HepG2 (cell line): ENCODE data around the gene WDR6. TPM values are rescaled to one million over a fixed set of nuclear protein-coding genes. Genes with fewer than 3 reads are reported as not detected.

Experiments
- AHDC1 ChIP-seq: sonication (generic); formaldehyde crosslinking; IDR thresholded peaks from 2 replicates; pipeline ENCODE4 v1.5.1; 2020; ENCODE audit warnings: mild to moderate bottlenecking, missing genetic modification reagents, borderline replicate concordance
- BRF2 ChIP-seq: sonication (generic); formaldehyde crosslinking; IDR thresholded peaks from 2 replicates; pipeline ENCODE4 v1.8.1; 2022; ENCODE audit warnings: mild to moderate bottlenecking, missing genetic modification reagents
- GATA4 ChIP-seq: sonication (generic); IDR thresholded peaks from 2 replicates; pipeline ENCODE4 v1.6.1; 2016; ENCODE audit warnings: antibody characterized with exemption, low read depth, borderline replicate concordance
- HNF4A ChIP-seq: sonication (generic); formaldehyde crosslinking; IDR thresholded peaks from 2 replicates; pipeline ENCODE4 v1.4.0; 2020; ENCODE audit warnings: missing genetic modification reagents
- IRF2 ChIP-seq: IDR thresholded peaks from 2 replicates; pipeline ENCODE4 v1.6.1; 2018; ENCODE audit warnings: missing genetic modification reagents, missing compliant biosample characterization
- NONO ChIP-seq, 2 experiments: fragments of 450-650 bp in 1 of 2; sonication (generic) in 1 of 2; formaldehyde crosslinking in 1 of 2; IDR thresholded peaks in 1 of 2; conservative IDR thresholded peaks in 1 of 2; 2 replicates each; pipeline versions ENCODE4 v1.6.1 to v1.8.0; 2017 to 2022; ENCODE audit warnings: mild to moderate bottlenecking in 1 of 2, missing genetic modification reagents in 1 of 2, moderate library complexity in 1 of 2
- PITX1 ChIP-seq: sonication (generic); formaldehyde crosslinking; IDR thresholded peaks from 2 replicates; pipeline ENCODE4 v1.5.1; 2020; ENCODE audit warnings: mild to moderate bottlenecking, missing genetic modification reagents
- XRCC5 ChIP-seq: fragments of 200-400 bp; formaldehyde crosslinking; optimal IDR thresholded peaks from 2 replicates; pipeline ENCODE3; 2017; ENCODE audit warnings: mild to moderate bottlenecking, low read length
- ZNF136 ChIP-seq: sonication (generic); formaldehyde crosslinking; IDR thresholded peaks from 2 replicates; pipeline ENCODE4 v1.8.1; 2022; ENCODE audit warnings: low read depth, mild to moderate bottlenecking, moderate library complexity, missing genetic modification reagents
- ZNF275 ChIP-seq: sonication (generic); formaldehyde crosslinking; IDR thresholded peaks from 2 replicates; pipeline ENCODE4 v1.8.0; 2022; ENCODE audit warnings: missing genetic modification reagents, mild to moderate bottlenecking, inconsistent platforms, borderline replicate concordance
- ZNF292 ChIP-seq: sonication (generic); formaldehyde crosslinking; IDR thresholded peaks from 2 replicates; pipeline ENCODE4 v1.8.1; 2022; ENCODE audit warnings: mild to moderate bottlenecking, low read depth, missing genetic modification reagents, borderline replicate concordance
- ZNF3 ChIP-seq: IDR thresholded peaks from 2 replicates; pipeline ENCODE4 v1.7.0; 2017; ENCODE audit warnings: inconsistent platforms
- ZNF484 ChIP-seq: sonication (generic); formaldehyde crosslinking; IDR thresholded peaks from 2 replicates; pipeline ENCODE4 v1.5.1; 2020; ENCODE audit warnings: mild to moderate bottlenecking, low read depth, missing genetic modification reagents, borderline replicate concordance
- ZNF562 ChIP-seq: sonication (generic); formaldehyde crosslinking; IDR thresholded peaks from 2 replicates; pipeline ENCODE4 v1.8.0; 2022; ENCODE audit warnings: missing genetic modification reagents, borderline replicate concordance
- ZNF720 ChIP-seq: sonication (generic); formaldehyde crosslinking; IDR thresholded peaks from 2 replicates; pipeline ENCODE4 v1.4.0; 2020; ENCODE audit warnings: missing genetic modification reagents
- ZXDC ChIP-seq: sonication (generic); formaldehyde crosslinking; IDR thresholded peaks from 2 replicates; pipeline ENCODE4 v1.5.0; 2020; ENCODE audit warnings: mild to moderate bottlenecking, missing genetic modification reagents
- polyA plus RNA-seq, 8 experiments: library from polyadenylated mRNA; depleted of rRNA in 3 of 8; stranded (reverse) in 7 of 8; unstranded in 1 of 8; fragments of >200 nt; fragmentation: Illumina TruSeq in 4 of 8; extraction: Trizol in 4 of 8; gene quantifications; 2 replicates each; pipeline versions ENCODE4 v1.2.1 to v1.2.3, GENCODE V29; 2011 to 2016; ENCODE audit warnings: low read depth in 4 of 8, missing spikeins in 1 of 8, mixed read lengths in 1 of 8; ENCODE audit not compliant: insufficient read depth in 1 of 8
- total RNA-seq, 5 experiments: library from RNA; depleted of rRNA; stranded (reverse); fragments of >200 nt; fragmentation: Illumina TruSeq; extraction: Trizol; gene quantifications; 2 replicates each; pipeline ENCODE4 v1.2.3, GENCODE V29; 2016; ENCODE audit warnings: low read depth in 1 of 5

The WDR6 gene
- total and polyA plus RNA-seq, 2 of the 13 experiments (the other 11 are each of a cell fraction or from before 2014, with no cell fraction given): 73.4 to 139 TPM

DNA sequence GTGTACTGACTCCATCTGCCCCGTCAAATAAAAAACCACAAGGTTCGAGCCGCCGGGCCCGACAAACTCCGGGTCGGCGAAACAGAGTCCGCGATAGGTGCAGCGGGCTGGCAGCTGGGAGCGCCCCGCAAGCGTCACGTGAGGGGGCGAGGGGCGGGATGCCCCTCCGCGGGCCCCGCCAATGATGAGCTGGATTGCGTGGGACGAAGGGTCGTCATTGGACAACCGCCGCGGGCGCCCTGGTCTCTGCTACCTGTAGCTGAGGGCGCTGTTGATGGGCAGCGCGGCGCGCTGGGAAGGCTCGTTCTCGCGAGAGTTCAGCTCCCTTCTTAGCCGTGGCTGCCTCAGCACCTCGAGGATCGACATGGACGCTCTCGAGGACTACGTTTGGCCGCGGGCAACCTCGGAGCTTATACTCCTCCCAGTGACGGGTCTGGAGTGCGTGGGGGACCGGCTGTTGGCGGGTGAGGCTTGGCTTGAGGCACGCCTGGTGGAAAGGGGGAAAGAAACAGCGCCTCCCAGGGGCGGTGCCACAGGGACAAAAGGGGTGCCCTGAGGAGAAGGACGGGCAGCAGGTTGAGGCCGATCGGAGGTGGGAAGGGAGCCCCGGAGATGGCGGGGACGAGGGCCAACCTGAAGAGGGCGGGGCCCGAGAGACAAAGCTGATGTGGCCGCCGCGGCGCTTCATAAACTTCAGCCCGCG, at the start of gene WDR6 (continued):
- TF ChIP-seq AHDC1 (CRISPR knock-in tag): no peak
- TF ChIP-seq NONO (IDR thresholded peaks at IDR 0.05): no peak
- TF ChIP-seq NONO (CRISPR knock-in tag; conservative IDR thresholded peaks at IDR 0.05): peak; percentile 84
- no peak for TF ChIP-seq GATA4
- TF ChIP-seq ZXDC (CRISPR knock-in tag): no peak
- no peak; the same call in 1 of the 2 replicates for TF ChIP-seq ZNF720 (CRISPR knock-in tag)
- TF ChIP-seq ZNF562 (CRISPR knock-in tag): 0 out of 2 replicates have a peak, but pooled peaks have one; percentile 43
- TF ChIP-seq ZNF292 (CRISPR knock-in tag): no peak
- TF ChIP-seq XRCC5: no peak
- TF ChIP-seq BRF2 (CRISPR knock-in tag): no peak
- no peak for TF ChIP-seq ZNF136
- peak; percentile 63; the same call in 1 of the 2 replicates for TF ChIP-seq PITX1 (CRISPR knock-in tag)
- TF ChIP-seq HNF4A: no peak
- no peak for TF ChIP-seq ZNF484
- TF ChIP-seq ZNF3 (CRISPR knock-in tag): no peak
- peak; percentile 90; the same call in 1 of the 2 replicates for TF ChIP-seq ZNF275 (CRISPR knock-in tag)
- TF ChIP-seq IRF2 (CRISPR knock-in tag): no peak
